GM15510 (cell line): ENCODE results near the gene MANBA.

Source experiments
- POLR2A ChIP-seq: IDR thresholded peaks from 3 replicates; pipeline ENCODE4 v1.6.1; 2011; ENCODE audit warnings: borderline replicate concordance; ENCODE audit not compliant: insufficient read length; ENCODE audit errors: extremely low read depth

Gene MANBA

GRCh38 chr4:102624505-102624904 is 136.3 kb downstream of the MANBA start:
- no peak for TF ChIP-seq POLR2A

- no peak for TF ChIP-seq POLR2A
Measured at GRCh38 chr4:102623622-102624021, 137.1 kb downstream of the MANBA start.

- TF ChIP-seq POLR2A, result no peak
Measured at GRCh38 chr4:102620697-102621497, 139.9 kb downstream of the MANBA start.

GRCh38 chr4:102616636-102617035 is 144.1 kb downstream of the MANBA start:
- TF ChIP-seq POLR2A, result no peak

- TF ChIP-seq POLR2A, result no peak
Measured at GRCh38 chr4:102614801-102615200, 146.0 kb downstream of the MANBA start.

- TF ChIP-seq POLR2A, result no peak
Measured at GRCh38 chr4:102612824-102613366, 147.9 kb downstream of the MANBA start.

- no peak for TF ChIP-seq POLR2A
Measured at GRCh38 chr4:102612210-102612609, 148.6 kb downstream of the MANBA start.

GRCh38 chr4:102610476-102610875 is 150.3 kb downstream of the MANBA start:
- no peak for TF ChIP-seq POLR2A

GRCh38 chr4:102610007-102610406 is 150.8 kb downstream of the MANBA start:
- no peak for TF ChIP-seq POLR2A

- TF ChIP-seq POLR2A, result no peak
Measured at GRCh38 chr4:102608190-102608589, 152.6 kb downstream of the MANBA start.

GRCh38 chr4:102606846-102607450 is 153.8 kb downstream of the MANBA start:
- no peak for TF ChIP-seq POLR2A

- no peak for TF ChIP-seq POLR2A
Measured at GRCh38 chr4:102606261-102606660, 154.5 kb downstream of the MANBA start.

GRCh38 chr4:102604222-102604940 is 156.4 kb downstream of the MANBA start:
- no peak for TF ChIP-seq POLR2A

GRCh38 chr4:102601586-102602227 is 159.1 kb downstream of the MANBA start:
- no peak for TF ChIP-seq POLR2A

GRCh38 chr4:102600689-102601088 is 160.1 kb downstream of the MANBA start:
- TF ChIP-seq POLR2A, result no peak
